Measurements from ENCODE around the gene FGFR3. TPM values are rescaled to one million over a fixed set of nuclear protein-coding genes. Genes with fewer than 3 reads are reported as not detected.

Gene FGFR3
- total and polyA plus RNA-seq, 3 experiments from 2014 or later = 0.07 TPM; not detected in 2

DNA sequence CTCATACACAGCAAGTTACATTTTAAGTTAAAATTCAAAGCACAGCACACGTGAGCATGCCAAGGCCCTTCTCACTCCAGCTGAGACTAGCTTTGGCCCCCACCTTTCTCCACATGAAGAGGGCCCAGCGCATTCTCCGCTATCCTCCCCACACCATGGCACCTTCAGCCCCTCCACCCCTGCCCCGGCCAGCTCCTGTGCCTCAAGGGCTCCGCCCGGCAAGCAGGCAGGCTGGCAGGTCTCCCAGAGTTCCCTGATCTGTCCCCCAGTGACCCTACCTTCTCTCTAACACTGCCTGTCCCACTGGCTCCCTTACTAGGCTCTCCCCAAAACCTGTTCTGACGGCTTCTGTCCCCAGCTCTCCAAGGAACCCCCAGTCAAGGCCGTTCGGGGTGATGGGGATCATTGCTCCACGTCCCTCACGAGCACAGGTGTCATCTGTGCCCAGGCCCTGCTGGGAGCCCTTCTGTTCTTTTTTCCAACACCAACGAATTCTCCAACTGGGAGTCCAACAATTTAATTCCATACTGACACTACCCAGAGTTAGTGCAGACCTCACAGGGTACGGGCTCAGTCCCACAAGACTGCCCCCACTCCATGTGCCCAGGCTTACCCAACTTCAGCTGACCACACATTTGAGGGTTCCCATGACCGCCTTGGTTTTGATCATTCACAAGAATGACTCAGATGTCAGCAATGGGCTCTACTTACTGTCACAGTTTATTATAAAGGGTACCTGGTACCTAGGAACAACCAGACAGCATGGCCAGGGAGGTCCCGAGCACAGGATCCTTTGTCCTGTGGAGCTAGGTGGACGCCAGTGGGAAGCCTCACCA is 58.7 kb downstream of the FGFR3 start:
- CTCF ChIA-PET = interaction anchor here (2.1 kb wide), 1 partner anchor 47 kb away, joined by 7 read pairs; no protein-coding TSS in a partner anchor
- Mint-ChIP-seq H3K4me1 (peaks cover 27 to 44% (median 36%) of the 10 kb centered on the region in 3 donors), H3K4me3 (peak overlapping the region in 2 of 7 donors; percentile 58 to 79), H3K27ac (peak overlapping the region in 2 of 8 donors; percentile 52 to 68), H3K36me3 (peaks cover 0 to 13% (median 2%) of the 10 kb centered on the region in 3 donors), H3K9me3 (no peaks in the 10 kb centered on the region), H3K27me3 (no peaks in the 10 kb centered on the region)
- Histone ChIP-seq H3K36me3 (ENCODE audit: insufficient read depth, low read length) (no peaks in the 10 kb centered on the region), H3K27ac (ENCODE audit: low read depth, low read length) (no peak overlapping the region), H3K9me3 (ENCODE audit: low read length) (no peaks in the 10 kb centered on the region), H3K4me3 (ENCODE audit: low read length) (no peak overlapping the region), H3K27me3 (ENCODE audit: insufficient read depth, low read length, poor library complexity, severe bottlenecking) (no peaks in the 10 kb centered on the region), H3K4me1 (ENCODE audit: insufficient read depth, low read length) (peaks cover 8% of the 10 kb centered on the region)
- DNase-seq = no peak
- POLR2A ChIA-PET = no interaction called here

GRCh38 chr4:1852904-1853623 is 60.0 kb downstream of the FGFR3 start:
- peaks cover 17% of the 10 kb centered on the region for H3K4me1 ChIP-seq (ENCODE audit: insufficient read depth, low read length)
- ChIA-PET CTCF (no interaction called here), POLR2A (no interaction called here)
- H3K27me3 ChIP-seq (ENCODE audit: insufficient read depth, low read length, poor library complexity, severe bottlenecking) = no peaks in the 10 kb centered on the region
- DNase-seq = no peak
- no peak overlapping the region for H3K4me3 ChIP-seq (ENCODE audit: low read length)
- no peaks in the 10 kb centered on the region for H3K9me3 ChIP-seq (ENCODE audit: low read length)
- Mint-ChIP-seq H3K9me3 (no peaks in the 10 kb centered on the region), H3K36me3 (peaks cover 0 to 9% (median 0%) of the 10 kb centered on the region in 3 donors), H3K27ac (peak overlapping the region in 5 of 8 donors; percentile 47 to 70 (median 64)), H3K4me1 (peaks cover 36 to 53% (median 42%) of the 10 kb centered on the region in 3 donors), H3K27me3 (no peaks in the 10 kb centered on the region), H3K4me3 (peak overlapping the region; percentile 3 to 83 (median 41))
- H3K27ac ChIP-seq (ENCODE audit: low read depth, low read length) = no peak overlapping the region
- H3K36me3 ChIP-seq (ENCODE audit: insufficient read depth, low read length) = no peaks in the 10 kb centered on the region

GRCh38 chr4:1854752-1855151 is 61.7 kb downstream of the FGFR3 start:
- H3K27ac Mint-ChIP-seq = peak overlapping the region in 7 of 8 donors; percentile 42 to 97 (median 86)
- H3K4me1 Mint-ChIP-seq = peaks cover 36 to 53% (median 42%) of the 10 kb centered on the region in 3 donors
- Histone ChIP-seq H3K27me3 (ENCODE audit: insufficient read depth, low read length, poor library complexity, severe bottlenecking) (no peaks in the 10 kb centered on the region), H3K36me3 (ENCODE audit: insufficient read depth, low read length) (no peaks in the 10 kb centered on the region), H3K27ac (ENCODE audit: low read depth, low read length) (peak overlapping the region; percentile 59), H3K4me3 (ENCODE audit: low read length) (peak overlapping the region; percentile 74), H3K9me3 (ENCODE audit: low read length) (no peaks in the 10 kb centered on the region), H3K4me1 (ENCODE audit: insufficient read depth, low read length) (peaks cover 17% of the 10 kb centered on the region)
- H3K9me3 Mint-ChIP-seq = no peaks in the 10 kb centered on the region
- H3K36me3 Mint-ChIP-seq = peaks cover 0 to 5% (median 0%) of the 10 kb centered on the region in 3 donors
- POLR2A ChIA-PET = interaction anchor here (1.4 to 2.8 kb wide), 2 partner anchors 15 to 134 kb away, joined by 3 to 27 read pairs; partner anchors contain the start of genes NSD2, TACC3 and TMEM129
- no peak for DNase-seq
- CTCF ChIA-PET = interaction anchor here (1.0 to 1.9 kb wide), 2 partner anchors 22 to 23 kb away, joined by 3 to 4 read pairs; no protein-coding TSS in a partner anchor
- H3K4me3 Mint-ChIP-seq = peak overlapping the region; percentile 73 to 91 (median 83)
- H3K27me3 Mint-ChIP-seq = peaks cover 0 to 2% of the 10 kb centered on the region in 2 donors

GRCh38 chr4:1855333-1856070 is 62.4 kb downstream of the FGFR3 start:
- peaks cover 0 to 5% (median 0%) of the 10 kb centered on the region in 3 donors for H3K36me3 Mint-ChIP-seq
- Histone ChIP-seq H3K9me3 (ENCODE audit: low read length) (no peaks in the 10 kb centered on the region), H3K36me3 (ENCODE audit: insufficient read depth, low read length) (no peaks in the 10 kb centered on the region), H3K27ac (ENCODE audit: low read depth, low read length) (peak overlapping the region; percentile 59), H3K4me3 (ENCODE audit: low read length) (peak overlapping the region; percentile 74), H3K27me3 (ENCODE audit: insufficient read depth, low read length, poor library complexity, severe bottlenecking) (no peaks in the 10 kb centered on the region), H3K4me1 (ENCODE audit: insufficient read depth, low read length) (peaks cover 17% of the 10 kb centered on the region)
- ChIA-PET POLR2A (interaction anchor here (0.7 to 2.8 kb wide), 3 partner anchors 15 to 274 kb away, joined by 3 to 27 read pairs (median 3); partner anchors contain the start of genes NSD2, TACC3 and TMEM129), CTCF (interaction anchor here (1.0 to 1.9 kb wide), 3 partner anchors 21 to 44 kb away, joined by 3 to 6 read pairs (median 4); no protein-coding TSS in a partner anchor)
- H3K4me3 Mint-ChIP-seq = peak overlapping the region; percentile 73 to 92 (median 83)
- H3K9me3 Mint-ChIP-seq = no peaks in the 10 kb centered on the region
- peak overlapping the region in 6 of 8 donors; percentile 42 to 91 (median 60) for H3K27ac Mint-ChIP-seq
- peak in 1 of 5 donors; percentile 12 for DNase-seq
- peaks cover 34 to 50% (median 42%) of the 10 kb centered on the region in 3 donors for H3K4me1 Mint-ChIP-seq
- H3K27me3 Mint-ChIP-seq = peaks cover 0 to 2% of the 10 kb centered on the region in 2 donors

DNA sequence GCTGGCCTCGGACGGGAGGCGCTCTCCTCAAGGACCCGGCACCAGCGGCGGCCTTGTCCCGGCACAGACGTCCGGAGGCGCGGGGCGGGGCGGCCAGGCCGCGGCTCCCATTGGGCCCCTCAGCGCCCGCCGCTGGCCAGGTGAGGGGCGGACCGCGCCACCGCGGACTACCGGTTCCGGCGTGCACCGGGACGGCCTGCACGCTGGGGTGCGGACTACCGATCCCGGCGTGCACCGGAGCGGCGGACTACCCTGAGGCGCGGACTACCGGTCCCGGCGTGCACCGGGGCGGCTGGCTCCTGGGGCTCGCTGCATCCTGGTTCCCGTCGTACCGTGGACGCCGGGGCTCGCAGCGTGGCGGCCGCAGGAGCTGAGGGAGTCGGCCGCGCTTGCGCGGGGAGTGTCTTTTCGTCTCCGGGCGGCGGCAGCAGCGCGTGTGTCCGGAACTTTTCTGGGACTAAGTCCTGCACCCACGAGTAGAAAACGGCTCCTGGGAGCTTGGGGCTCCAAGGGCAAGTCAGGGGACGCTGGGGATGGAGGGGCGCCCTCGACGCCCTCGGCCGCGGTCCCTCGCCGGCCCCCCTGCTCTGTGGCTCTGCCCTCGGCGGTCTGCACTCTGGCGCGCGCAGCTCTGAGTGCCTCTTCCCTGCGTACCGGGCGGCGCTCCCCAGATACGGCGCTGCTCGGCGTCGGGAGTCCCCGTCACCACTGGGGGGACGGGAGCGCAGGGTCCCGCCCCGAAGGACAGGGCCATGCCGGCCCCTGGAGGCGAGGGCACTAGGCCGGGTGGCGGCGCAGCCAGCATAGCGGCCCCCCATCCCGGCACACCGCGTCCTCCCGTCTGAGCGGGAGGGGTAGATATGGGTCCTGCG is 63.2 kb downstream of the FGFR3 start, which contains the start of gene LETM1:
LETM1 (minus strand) TSS at position 86 of the 872 bp plus-strand sequence. CDS start 206 bp downstream, outside the sequence.
- DNase-seq = peak; percentile 86 to 93 (median 89)
- Mint-ChIP-seq H3K27me3 (peaks cover 0 to 2% of the 10 kb centered on the region in 2 donors), H3K4me1 (peaks cover 31 to 44% (median 37%) of the 10 kb centered on the region in 3 donors), H3K4me3 (peak within 1 kb of the TSS; percentile 78 to 92 (median 83)), H3K36me3 (peaks cover 0 to 5% (median 0%) of the 10 kb centered on the region in 3 donors), H3K9me3 (no peaks in the 10 kb centered on the region), H3K27ac (peak within 1 kb of the TSS in 7 of 8 donors; percentile 42 to 91 (median 66))
- H3K27ac ChIP-seq (ENCODE audit: low read depth, low read length) = peak within 1 kb of the TSS; percentile 59
- no peaks in the 10 kb centered on the region for H3K27me3 ChIP-seq (ENCODE audit: insufficient read depth, low read length, poor library complexity, severe bottlenecking)
- H3K9me3 ChIP-seq (ENCODE audit: low read length) = no peaks in the 10 kb centered on the region
- ChIA-PET POLR2A (interaction anchor here (1.4 to 2.8 kb wide), 2 partner anchors 14 to 135 kb away, joined by 3 to 27 read pairs; partner anchors contain the start of genes NSD2, TACC3 and TMEM129), CTCF (interaction anchor here (1.0 to 1.9 kb wide), 4 partner anchors 20 to 44 kb away, joined by 3 to 6 read pairs (median 4); no protein-coding TSS in a partner anchor)
- peak within 1 kb of the TSS; percentile 74 for H3K4me3 ChIP-seq (ENCODE audit: low read length)
- H3K4me1 ChIP-seq (ENCODE audit: insufficient read depth, low read length) = peaks cover 17% of the 10 kb centered on the region
- H3K36me3 ChIP-seq (ENCODE audit: insufficient read depth, low read length) = no peaks in the 10 kb centered on the region

DNA sequence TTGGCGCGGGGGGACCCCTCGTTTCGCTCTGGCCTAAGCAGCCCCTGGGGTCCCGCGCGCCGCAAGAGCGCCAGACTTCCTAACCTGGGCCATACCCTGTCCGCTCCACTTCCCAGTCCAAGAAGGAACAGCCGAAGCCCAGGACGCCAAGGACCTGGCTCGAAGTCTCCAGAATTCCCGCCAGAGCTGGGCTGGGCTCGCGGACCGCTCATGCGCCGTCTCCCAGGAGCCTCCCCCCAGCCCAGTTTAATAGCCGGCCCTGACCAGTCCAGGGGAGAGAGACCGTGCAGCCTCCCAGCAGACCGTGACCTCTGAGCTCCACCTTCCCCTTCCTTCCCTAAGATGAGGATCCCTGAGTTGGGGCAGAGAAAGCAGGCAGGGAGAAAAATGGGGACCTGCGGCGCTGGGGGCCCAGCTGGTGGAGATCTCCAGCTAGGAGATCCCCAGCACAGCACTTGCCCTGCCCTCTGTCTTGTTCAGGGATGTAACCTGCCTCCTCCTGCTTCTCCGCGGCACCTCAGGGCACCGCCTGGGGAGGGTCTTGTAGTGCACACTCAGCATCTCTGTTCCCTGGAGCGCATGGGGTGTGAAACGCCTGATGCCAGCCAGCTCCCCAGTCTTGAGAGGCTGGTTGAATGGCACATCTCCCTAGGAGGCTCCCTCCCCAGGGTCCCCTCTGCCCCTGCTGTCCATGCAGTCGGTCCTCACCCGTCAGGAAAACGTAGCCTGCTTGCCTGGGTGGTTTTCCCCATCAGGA is 64.0 kb downstream of the FGFR3 start:
- Histone ChIP-seq H3K9me3 (ENCODE audit: low read length) (no peaks in the 10 kb centered on the region), H3K4me1 (ENCODE audit: insufficient read depth, low read length) (peaks cover 23% of the 10 kb centered on the region), H3K27me3 (ENCODE audit: insufficient read depth, low read length, poor library complexity, severe bottlenecking) (no peaks in the 10 kb centered on the region), H3K4me3 (ENCODE audit: low read length) (peak overlapping the region; percentile 74), H3K36me3 (ENCODE audit: insufficient read depth, low read length) (no peaks in the 10 kb centered on the region), H3K27ac (ENCODE audit: low read depth, low read length) (peak overlapping the region; percentile 59)
- Mint-ChIP-seq H3K9me3 (no peaks in the 10 kb centered on the region), H3K27me3 (peaks cover 0 to 2% of the 10 kb centered on the region in 2 donors), H3K36me3 (peaks cover 0 to 5% (median 0%) of the 10 kb centered on the region in 3 donors), H3K27ac (peak overlapping the region in 5 of 8 donors; percentile 23 to 84 (median 63)), H3K4me3 (peak overlapping the region; percentile 72 to 89 (median 77)), H3K4me1 (peaks cover 32 to 42% (median 34%) of the 10 kb centered on the region in 3 donors)
- POLR2A ChIA-PET = interaction anchor here (2.8 kb wide), 1 partner anchor 13 kb away, joined by 27 read pairs; the partner anchor contains the start of gene NSD2
- DNase-seq = no peak
- CTCF ChIA-PET = interaction anchor here (1.0 to 1.3 kb wide), 4 partner anchors 13 to 44 kb away, joined by 3 to 6 read pairs (median 4); no protein-coding TSS in a partner anchor

All from CD8-positive, alpha-beta memory T cell (primary cell).